ENCODE results near the gene SLC38A1.

Gene SLC38A1

DNA sequence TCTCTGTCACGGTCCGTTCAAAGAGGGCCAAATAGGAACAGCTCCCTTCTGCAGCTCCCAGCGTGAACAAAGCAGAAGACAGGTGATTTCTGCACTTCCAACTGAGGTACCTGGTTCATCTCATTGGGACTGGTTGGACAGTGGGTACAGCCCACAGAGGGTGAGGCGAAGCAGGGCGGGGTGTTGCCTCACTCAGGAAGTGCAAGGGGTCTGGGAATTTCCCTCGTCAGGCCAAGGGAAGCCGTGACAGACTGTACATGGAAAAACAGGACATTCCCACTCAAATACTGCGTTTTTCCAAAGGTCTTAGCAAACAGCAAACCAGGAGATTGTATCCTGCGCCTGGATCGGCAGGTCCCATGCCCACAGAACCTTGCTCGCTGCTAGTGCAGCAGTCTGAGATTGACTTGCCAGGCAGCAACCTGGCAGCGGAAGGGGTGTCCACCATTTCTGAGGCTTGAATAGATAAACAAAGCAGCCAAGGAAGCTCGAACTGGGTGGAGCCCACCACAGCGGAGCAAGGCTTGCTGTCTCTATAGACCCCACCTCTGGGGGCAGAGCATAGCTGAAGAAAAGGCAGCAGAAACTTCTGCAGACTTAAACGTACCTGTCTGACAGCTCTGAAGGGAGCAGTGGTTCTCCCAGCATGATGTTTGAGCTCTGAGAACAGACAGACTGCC, 22.7 kb downstream of the SLC38A1 start:
- no peak for ATAC-seq

DNA sequence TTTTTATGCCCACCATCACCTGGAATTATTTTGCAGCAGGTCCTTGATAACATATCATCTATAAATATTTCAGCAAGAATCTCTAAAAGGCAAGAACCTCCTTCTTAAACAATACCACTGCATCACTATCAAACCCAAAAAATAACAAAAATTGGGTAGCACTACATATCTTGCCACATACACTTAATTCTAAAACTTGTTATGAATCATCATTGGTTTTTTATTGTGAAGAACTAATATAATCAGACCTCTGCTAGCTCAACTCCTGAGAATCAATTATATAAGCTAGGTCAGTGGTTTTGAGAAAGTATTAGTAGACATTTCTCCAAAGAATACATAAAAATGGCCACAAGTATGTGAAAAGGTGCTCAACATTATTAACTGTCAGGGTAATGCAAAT, 23.8 kb downstream of the SLC38A1 start:
- no peak for TF ChIP-seq ZNF70 (CRISPR knock-in tag; IDR thresholded peaks at IDR 0.05)
- no peak for TF ChIP-seq ZNF8 (CRISPR knock-in tag; IDR thresholded peaks at IDR 0.05)
- TF ChIP-seq ZC3H10 (CRISPR knock-in tag; IDR thresholded peaks at IDR 0.05): no peak
- TF ChIP-seq, protein P1, sequence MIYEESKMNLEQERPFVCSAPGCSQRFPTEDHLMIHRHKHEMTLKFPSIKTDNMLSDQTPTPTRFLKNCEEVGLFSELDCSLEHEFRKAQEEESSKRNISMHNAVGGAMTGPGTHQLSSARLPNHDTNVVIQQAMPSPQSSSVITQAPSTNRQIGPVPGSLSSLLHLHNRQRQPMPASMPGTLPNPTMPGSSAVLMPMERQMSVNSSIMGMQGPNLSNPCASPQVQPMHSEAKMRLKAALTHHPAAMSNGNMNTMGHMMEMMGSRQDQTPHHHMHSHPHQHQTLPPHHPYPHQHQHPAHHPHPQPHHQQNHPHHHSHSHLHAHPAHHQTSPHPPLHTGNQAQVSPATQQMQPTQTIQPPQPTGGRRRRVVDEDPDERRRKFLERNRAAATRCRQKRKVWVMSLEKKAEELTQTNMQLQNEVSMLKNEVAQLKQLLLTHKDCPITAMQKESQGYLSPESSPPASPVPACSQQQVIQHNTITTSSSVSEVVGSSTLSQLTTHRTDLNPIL (CRISPR knock-in tag; IDR thresholded peaks at IDR 0.05; ENCODE audit: low read depth): no peak
- TF ChIP-seq, protein P2, sequence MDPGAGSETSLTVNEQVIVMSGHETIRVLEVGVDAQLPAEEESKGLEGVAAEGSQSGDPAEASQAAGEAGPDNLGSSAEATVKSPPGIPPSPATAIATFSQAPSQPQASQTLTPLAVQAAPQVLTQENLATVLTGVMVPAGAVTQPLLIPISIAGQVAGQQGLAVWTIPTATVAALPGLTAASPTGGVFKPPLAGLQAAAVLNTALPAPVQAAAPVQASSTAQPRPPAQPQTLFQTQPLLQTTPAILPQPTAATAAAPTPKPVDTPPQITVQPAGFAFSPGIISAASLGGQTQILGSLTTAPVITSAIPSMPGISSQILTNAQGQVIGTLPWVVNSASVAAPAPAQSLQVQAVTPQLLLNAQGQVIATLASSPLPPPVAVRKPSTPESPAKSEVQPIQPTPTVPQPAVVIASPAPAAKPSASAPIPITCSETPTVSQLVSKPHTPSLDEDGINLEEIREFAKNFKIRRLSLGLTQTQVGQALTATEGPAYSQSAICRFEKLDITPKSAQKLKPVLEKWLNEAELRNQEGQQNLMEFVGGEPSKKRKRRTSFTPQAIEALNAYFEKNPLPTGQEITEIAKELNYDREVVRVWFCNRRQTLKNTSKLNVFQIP (CRISPR knock-in tag; IDR thresholded peaks at IDR 0.05; ENCODE audit: borderline replicate concordance, low read depth): no peak
- no peak for TF ChIP-seq RARB (CRISPR knock-in tag; IDR thresholded peaks at IDR 0.05)
- no peak for TF ChIP-seq SNAI2 (CRISPR knock-in tag; IDR thresholded peaks at IDR 0.05)
- TF ChIP-seq CSDC2 (CRISPR knock-in tag; IDR thresholded peaks at IDR 0.05): no peak
- no peak for TF ChIP-seq TCF4 (CRISPR knock-in tag; IDR thresholded peaks at IDR 0.05; ENCODE audit: borderline replicate concordance)
- TF ChIP-seq, protein P3, sequence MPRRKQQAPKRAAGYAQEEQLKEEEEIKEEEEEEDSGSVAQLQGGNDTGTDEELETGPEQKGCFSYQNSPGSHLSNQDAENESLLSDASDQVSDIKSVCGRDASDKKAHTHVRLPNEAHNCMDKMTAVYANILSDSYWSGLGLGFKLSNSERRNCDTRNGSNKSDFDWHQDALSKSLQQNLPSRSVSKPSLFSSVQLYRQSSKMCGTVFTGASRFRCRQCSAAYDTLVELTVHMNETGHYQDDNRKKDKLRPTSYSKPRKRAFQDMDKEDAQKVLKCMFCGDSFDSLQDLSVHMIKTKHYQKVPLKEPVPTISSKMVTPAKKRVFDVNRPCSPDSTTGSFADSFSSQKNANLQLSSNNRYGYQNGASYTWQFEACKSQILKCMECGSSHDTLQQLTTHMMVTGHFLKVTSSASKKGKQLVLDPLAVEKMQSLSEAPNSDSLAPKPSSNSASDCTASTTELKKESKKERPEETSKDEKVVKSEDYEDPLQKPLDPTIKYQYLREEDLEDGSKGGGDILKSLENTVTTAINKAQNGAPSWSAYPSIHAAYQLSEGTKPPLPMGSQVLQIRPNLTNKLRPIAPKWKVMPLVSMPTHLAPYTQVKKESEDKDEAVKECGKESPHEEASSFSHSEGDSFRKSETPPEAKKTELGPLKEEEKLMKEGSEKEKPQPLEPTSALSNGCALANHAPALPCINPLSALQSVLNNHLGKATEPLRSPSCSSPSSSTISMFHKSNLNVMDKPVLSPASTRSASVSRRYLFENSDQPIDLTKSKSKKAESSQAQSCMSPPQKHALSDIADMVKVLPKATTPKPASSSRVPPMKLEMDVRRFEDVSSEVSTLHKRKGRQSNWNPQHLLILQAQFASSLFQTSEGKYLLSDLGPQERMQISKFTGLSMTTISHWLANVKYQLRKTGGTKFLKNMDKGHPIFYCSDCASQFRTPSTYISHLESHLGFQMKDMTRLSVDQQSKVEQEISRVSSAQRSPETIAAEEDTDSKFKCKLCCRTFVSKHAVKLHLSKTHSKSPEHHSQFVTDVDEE (CRISPR knock-in tag; IDR thresholded peaks at IDR 0.05): no peak
- TF ChIP-seq, protein P4, sequence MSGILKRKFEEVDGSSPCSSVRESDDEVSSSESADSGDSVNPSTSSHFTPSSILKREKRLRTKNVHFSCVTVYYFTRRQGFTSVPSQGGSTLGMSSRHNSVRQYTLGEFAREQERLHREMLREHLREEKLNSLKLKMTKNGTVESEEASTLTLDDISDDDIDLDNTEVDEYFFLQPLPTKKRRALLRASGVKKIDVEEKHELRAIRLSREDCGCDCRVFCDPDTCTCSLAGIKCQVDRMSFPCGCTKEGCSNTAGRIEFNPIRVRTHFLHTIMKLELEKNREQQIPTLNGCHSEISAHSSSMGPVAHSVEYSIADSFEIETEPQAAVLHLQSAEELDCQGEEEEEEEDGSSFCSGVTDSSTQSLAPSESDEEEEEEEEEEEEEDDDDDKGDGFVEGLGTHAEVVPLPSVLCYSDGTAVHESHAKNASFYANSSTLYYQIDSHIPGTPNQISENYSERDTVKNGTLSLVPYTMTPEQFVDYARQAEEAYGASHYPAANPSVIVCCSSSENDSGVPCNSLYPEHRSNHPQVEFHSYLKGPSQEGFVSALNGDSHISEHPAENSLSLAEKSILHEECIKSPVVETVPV (CRISPR knock-in tag; IDR thresholded peaks at IDR 0.05): no peak
- TF ChIP-seq ISL1 (CRISPR knock-in tag; IDR thresholded peaks at IDR 0.05): no peak
- no peak for TF ChIP-seq ARNTL (CRISPR knock-in tag; IDR thresholded peaks at IDR 0.05; ENCODE audit: borderline replicate concordance, low read depth)
- no peak for TF ChIP-seq PPARA (CRISPR knock-in tag; IDR thresholded peaks at IDR 0.05; ENCODE audit: borderline replicate concordance)
- no peak for TF ChIP-seq GLIS3 (CRISPR knock-in tag; IDR thresholded peaks at IDR 0.05)
- no peak for TF ChIP-seq OSR1 (CRISPR knock-in tag; IDR thresholded peaks at IDR 0.05)
- TF ChIP-seq ESRRG (CRISPR knock-in tag; IDR thresholded peaks at IDR 0.05): no peak
- no peak for ATAC-seq

More for the DNA sequence above, 22.7 kb downstream of the SLC38A1 start:
- TF ChIP-seq, protein P5, sequence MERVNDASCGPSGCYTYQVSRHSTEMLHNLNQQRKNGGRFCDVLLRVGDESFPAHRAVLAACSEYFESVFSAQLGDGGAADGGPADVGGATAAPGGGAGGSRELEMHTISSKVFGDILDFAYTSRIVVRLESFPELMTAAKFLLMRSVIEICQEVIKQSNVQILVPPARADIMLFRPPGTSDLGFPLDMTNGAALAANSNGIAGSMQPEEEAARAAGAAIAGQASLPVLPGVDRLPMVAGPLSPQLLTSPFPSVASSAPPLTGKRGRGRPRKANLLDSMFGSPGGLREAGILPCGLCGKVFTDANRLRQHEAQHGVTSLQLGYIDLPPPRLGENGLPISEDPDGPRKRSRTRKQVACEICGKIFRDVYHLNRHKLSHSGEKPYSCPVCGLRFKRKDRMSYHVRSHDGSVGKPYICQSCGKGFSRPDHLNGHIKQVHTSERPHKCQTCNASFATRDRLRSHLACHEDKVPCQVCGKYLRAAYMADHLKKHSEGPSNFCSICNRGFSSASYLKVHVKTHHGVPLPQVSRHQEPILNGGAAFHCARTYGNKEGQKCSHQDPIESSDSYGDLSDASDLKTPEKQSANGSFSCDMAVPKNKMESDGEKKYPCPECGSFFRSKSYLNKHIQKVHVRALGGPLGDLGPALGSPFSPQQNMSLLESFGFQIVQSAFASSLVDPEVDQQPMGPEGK (CRISPR knock-in tag; IDR thresholded peaks at IDR 0.05; ENCODE audit: borderline replicate concordance): no peak

DNA sequence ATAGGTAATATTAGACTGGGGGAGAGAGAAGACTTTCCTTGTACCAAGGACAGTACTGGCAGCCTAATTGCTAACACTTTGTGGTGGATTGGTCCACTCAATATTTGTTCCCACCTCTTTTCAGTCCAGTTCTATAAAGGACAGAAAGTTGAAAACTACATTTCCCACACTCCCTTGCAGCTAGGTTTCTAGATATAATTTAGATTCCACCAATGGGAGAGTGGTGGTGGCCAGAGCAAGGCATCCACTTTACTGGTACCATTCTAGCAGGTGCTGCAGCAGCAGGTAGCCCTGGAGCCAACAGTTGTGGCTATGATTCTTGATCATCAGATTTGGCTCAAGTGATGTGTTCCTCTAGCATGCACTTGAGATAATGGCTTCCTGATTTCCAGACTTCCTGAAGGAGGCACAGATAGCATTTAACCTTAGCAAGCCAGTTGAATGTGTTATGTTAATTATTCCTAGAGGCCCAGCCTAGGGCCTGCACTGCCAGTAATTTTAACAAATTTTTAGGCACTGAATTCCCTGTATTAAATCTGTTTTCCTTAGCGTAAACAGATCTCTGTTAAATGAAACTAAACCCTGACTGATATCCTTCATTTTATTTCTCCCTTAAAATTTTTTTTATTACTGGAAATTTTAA, 24.4 kb downstream of the SLC38A1 start:
- TF ChIP-seq ARNTL (CRISPR knock-in tag; IDR thresholded peaks at IDR 0.05; ENCODE audit: borderline replicate concordance, low read depth): no peak
- TF ChIP-seq ZNF70 (CRISPR knock-in tag; IDR thresholded peaks at IDR 0.05): no peak
- TF ChIP-seq ZFP30 (CRISPR knock-in tag; IDR thresholded peaks at IDR 0.05): no peak
- TF ChIP-seq TOX (CRISPR knock-in tag; IDR thresholded peaks at IDR 0.05; ENCODE audit: borderline replicate concordance): no peak
- TF ChIP-seq CSDC2 (CRISPR knock-in tag; IDR thresholded peaks at IDR 0.05): no peak
- TF ChIP-seq, protein P4 (CRISPR knock-in tag; IDR thresholded peaks at IDR 0.05): no peak
- TF ChIP-seq ZFP3 (CRISPR knock-in tag; IDR thresholded peaks at IDR 0.05): no peak
- TF ChIP-seq ZNF565 (CRISPR knock-in tag; conservative IDR thresholded peaks at IDR 0.05; ENCODE audit: low read depth): no peak
- no peak for TF ChIP-seq ESRRG (CRISPR knock-in tag; IDR thresholded peaks at IDR 0.05)
- no peak for ATAC-seq
